MCF 10A (cell line): ENCODE results near the gene C9orf152. TPM values are rescaled to one million over a fixed set of nuclear protein-coding genes. Genes with fewer than 3 reads are reported as not detected.

Experiments used
- BruUV-seq: library from RNA; stranded (reverse); fragments of 400-500 nt; replicated peaks from 2 replicates; lab custom pipeline; 2021; lab: Mats Ljungman, UMichigan
- CTCF ChIA-PET: fragments of 300-600 bp; sonication (Branson Sonifier 250); formaldehyde crosslinking; extraction: SDS; loops from one replicate; lab custom pipeline; 2021; ENCODE audit warnings: antibody characterized with exemption, inconsistent platforms; lab: Yijun Ruan, JAX
- POLR2A ChIA-PET: fragments of 300-600, 350-650 bp; sonication (Branson Sonifier 250); formaldehyde crosslinking; extraction: SDS; loops from one replicate; lab custom pipeline; 2020; ENCODE audit warnings: antibody characterized with exemption, inconsistent platforms; lab: Yijun Ruan, JAX
- DNase-seq: peaks from one replicate; pipeline ENCODE4 v3.0.0-alpha.2; 2018; ENCODE audit not compliant: unreplicated experiment
- H3K27ac Mint-ChIP-seq: one replicate; pipeline ENCODE4 v1.8.0; 2022; ENCODE audit warnings: mild to moderate bottlenecking, low read depth, mixed read lengths; ENCODE audit not compliant: unreplicated experiment
- H3K27me3 Mint-ChIP-seq: one replicate; pipeline ENCODE4 v1.8.0; 2022; ENCODE audit warnings: mixed read lengths; ENCODE audit not compliant: insufficient read depth, unreplicated experiment
- H3K36me3 Mint-ChIP-seq: one replicate; pipeline ENCODE4 v1.8.0; 2022; ENCODE audit warnings: mild to moderate bottlenecking, moderate library complexity, mixed read lengths; ENCODE audit not compliant: insufficient read depth, unreplicated experiment
- H3K4me1 Mint-ChIP-seq: one replicate; pipeline ENCODE4 v1.8.0; 2022; ENCODE audit warnings: mixed read lengths; ENCODE audit not compliant: insufficient read depth, unreplicated experiment
- H3K4me3 Mint-ChIP-seq: one replicate; pipeline ENCODE4 v1.8.0; 2022; ENCODE audit warnings: mild to moderate bottlenecking, moderate library complexity, mixed read lengths; ENCODE audit not compliant: unreplicated experiment
- H3K9me3 Mint-ChIP-seq: one replicate; pipeline ENCODE4 v1.8.0; 2022; ENCODE audit warnings: mixed read lengths; ENCODE audit not compliant: unreplicated experiment
- CTCF ChIP-seq: fragments of 200-600 bp; IDR thresholded peaks from one replicate; pipeline ENCODE4 v1.8.0; 2022; ENCODE audit warnings: antibody characterized with exemption, mild to moderate bottlenecking; ENCODE audit not compliant: unreplicated experiment
- intact Hi-C: fragments of 100-400 bp; cut with micrococcal nuclease; formaldehyde crosslinking; loops from 2 replicates; pipeline ENCODE4 v1.14.1; 2022
- total RNA-seq: library from RNA; stranded (reverse); gene quantifications from 2 replicates; pipeline ENCODE4 v1.2.3, GENCODE V29; 2022

Gene C9orf152
- total RNA-seq, 1 experiment from 2014 or later, result not detected

GRCh38 chr9:110192531-110193261 lies 15.3 kb downstream of the C9orf152 start:
- Mint-ChIP-seq H3K4me3 (no peak overlapping the region), H3K27me3 (no peaks in the 10 kb centered on the region), H3K36me3 (no peaks in the 10 kb centered on the region), H3K4me1 (peaks cover 4% of the 10 kb centered on the region), H3K9me3 (no peaks in the 10 kb centered on the region), H3K27ac (no peak overlapping the region)
- ChIA-PET POLR2A (interaction anchor here (1.7 kb wide), 1 partner anchor 21 kb away, joined by 8 read pairs; no protein-coding TSS in a partner anchor), CTCF (interaction anchor here (0.7 to 2.5 kb wide), 5 partner anchors 9 to 431 kb away, joined by 4 to 10 read pairs (median 4); no protein-coding TSS in a partner anchor)
- intact Hi-C loops, result no loop called here
- DNase-seq, result no peak
- no peak for TF ChIP-seq CTCF
- no TSS peak for BruUV-seq

GRCh38 chr9:110191615-110192014 lies 16.3 kb downstream of the C9orf152 start:
- POLR2A ChIA-PET, result interaction anchor here (0.7 to 1.7 kb wide), 3 partner anchors 22 to 65 kb away, joined by 3 to 8 read pairs (median 3); partner anchors contain the start of gene TXN
- Mint-ChIP-seq H3K27me3 (no peaks in the 10 kb centered on the region), H3K4me3 (no peak overlapping the region), H3K4me1 (peaks cover 4% of the 10 kb centered on the region), H3K27ac (no peak overlapping the region), H3K36me3 (no peaks in the 10 kb centered on the region), H3K9me3 (no peaks in the 10 kb centered on the region)
- CTCF ChIA-PET, result interaction anchor here (0.8 to 2.5 kb wide), 5 partner anchors 8 to 27 kb away, joined by 3 to 10 read pairs (median 4); no protein-coding TSS in a partner anchor
- DNase-seq, result peak; percentile 35
- no TSS peak for BruUV-seq
- no peak for TF ChIP-seq CTCF
- intact Hi-C loops, result no loop called here

- Mint-ChIP-seq H3K9me3 (no peaks in the 10 kb centered on the region), H3K4me3 (no peak overlapping the region), H3K36me3 (no peaks in the 10 kb centered on the region), H3K4me1 (peaks cover 13% of the 10 kb centered on the region), H3K27ac (no peak overlapping the region), H3K27me3 (no peaks in the 10 kb centered on the region)
- no TSS peak for BruUV-seq
- no peak for DNase-seq
- POLR2A ChIA-PET, result interaction anchor here (0.7 to 1.3 kb wide), 2 partner anchors 24 to 106 kb away, joined by 3 read pairs; no protein-coding TSS in a partner anchor
- CTCF ChIA-PET, result interaction anchor here (0.6 to 1.8 kb wide), 2 partner anchors 27 to 237 kb away, joined by 5 to 9 read pairs; no protein-coding TSS in a partner anchor
- TF ChIP-seq CTCF, result no peak
- intact Hi-C loops, result no loop called here
Measured at GRCh38 chr9:110189559-110190320, 18.2 kb downstream of the C9orf152 start.

- no peak for TF ChIP-seq CTCF
- H3K4me3 Mint-ChIP-seq, result no peak overlapping the region
- POLR2A ChIA-PET, result interaction anchor here (1.3 kb wide), 1 partner anchor 105 kb away, joined by 3 read pairs; no protein-coding TSS in a partner anchor
Measured at GRCh38 chr9:110188991-110189390, 19.0 kb downstream of the C9orf152 start.

More at GRCh38 chr9:110188991-110189390, 19.0 kb downstream of the C9orf152 start:
- no peaks in the 10 kb centered on the region for H3K27me3 Mint-ChIP-seq
- intact Hi-C loops, result no loop called here
- DNase-seq, result no peak
- no TSS peak for BruUV-seq
- H3K4me1 Mint-ChIP-seq, result peaks cover 13% of the 10 kb centered on the region
- H3K36me3 Mint-ChIP-seq, result no peaks in the 10 kb centered on the region
- H3K9me3 Mint-ChIP-seq, result no peaks in the 10 kb centered on the region
- CTCF ChIA-PET, result interaction anchor here (0.6 to 10.6 kb wide), 2 partner anchors 28 to 238 kb away, joined by 5 to 276 read pairs; no protein-coding TSS in a partner anchor
- H3K27ac Mint-ChIP-seq, result no peak overlapping the region
